Keratinocyte (primary cell): ENCODE measurements around the gene GATA3.

ENCODE experiments used
- EZH2 ChIP-seq: IDR thresholded peaks from one replicate; pipeline ENCODE4 v1.6.1; 2012; ENCODE audit warnings: inconsistent platforms, mild to moderate bottlenecking, low read length, moderate library complexity
- TF ChIP-seq, protein P1 (sequence below), 3 experiments: IDR thresholded peaks in 1 of 3; conservative IDR thresholded peaks in 1 of 3; optimal IDR thresholded peaks in 1 of 3; 2 replicates in 2 of 3; 3 replicates in 1 of 3; pipeline versions ENCODE3 to v1.5.1; 2011; ENCODE audit warnings: low read length in 3 of 3, mild to moderate bottlenecking in 3 of 3, moderate library complexity in 2 of 3, control low read depth in 1 of 3, inconsistent platforms in 1 of 3; ENCODE audit not compliant: insufficient read depth in 2 of 3; ENCODE audit errors: extremely low read depth in 1 of 3

- TF ChIP-seq, protein P1, sequence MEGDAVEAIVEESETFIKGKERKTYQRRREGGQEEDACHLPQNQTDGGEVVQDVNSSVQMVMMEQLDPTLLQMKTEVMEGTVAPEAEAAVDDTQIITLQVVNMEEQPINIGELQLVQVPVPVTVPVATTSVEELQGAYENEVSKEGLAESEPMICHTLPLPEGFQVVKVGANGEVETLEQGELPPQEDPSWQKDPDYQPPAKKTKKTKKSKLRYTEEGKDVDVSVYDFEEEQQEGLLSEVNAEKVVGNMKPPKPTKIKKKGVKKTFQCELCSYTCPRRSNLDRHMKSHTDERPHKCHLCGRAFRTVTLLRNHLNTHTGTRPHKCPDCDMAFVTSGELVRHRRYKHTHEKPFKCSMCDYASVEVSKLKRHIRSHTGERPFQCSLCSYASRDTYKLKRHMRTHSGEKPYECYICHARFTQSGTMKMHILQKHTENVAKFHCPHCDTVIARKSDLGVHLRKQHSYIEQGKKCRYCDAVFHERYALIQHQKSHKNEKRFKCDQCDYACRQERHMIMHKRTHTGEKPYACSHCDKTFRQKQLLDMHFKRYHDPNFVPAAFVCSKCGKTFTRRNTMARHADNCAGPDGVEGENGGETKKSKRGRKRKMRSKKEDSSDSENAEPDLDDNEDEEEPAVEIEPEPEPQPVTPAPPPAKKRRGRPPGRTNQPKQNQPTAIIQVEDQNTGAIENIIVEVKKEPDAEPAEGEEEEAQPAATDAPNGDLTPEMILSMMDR (optimal IDR thresholded peaks at IDR 0.05 in 1 of 3, IDR thresholded peaks at IDR 0.05 in 1 of 3, conservative IDR thresholded peaks at IDR 0.05 in 1 of 3; ENCODE audit: extremely low read depth in 1 of 3, insufficient read depth in 2 of 3, low read length in 3 of 3): no peak
- no peak for TF ChIP-seq EZH2
Observed at GRCh38 chr10:8064436-8064835, 9.9 kb downstream of the GATA3 start.
